C4-2B (cell line): Measurements from ENCODE around the gene ECI2.
A peak's percentile ranks its signal among the peaks of the same experiment; 100 is the strongest.
"Not testable (repeated sequence)": the region's sequence is repeated elsewhere in the genome, so short reads cannot be mapped to it uniquely, and the experiment has no call there.

Source experiments
- H3K27ac ChIP-seq: fragments of 450-650 bp; 2 replicates; pipeline ENCODE4 v1.5.1; 2017
- ZFX ChIP-seq: fragments of 450-650 bp; IDR thresholded peaks from 2 replicates; pipeline ENCODE4 v1.6.1; 2017
- TF ChIP-seq, protein P1 (sequence below): fragments of 450-650 bp; conservative IDR thresholded peaks from 2 replicates; pipeline ENCODE4 v1.5.1; 2017; ENCODE audit warnings: mild to moderate bottlenecking

The ECI2 gene

DNA sequence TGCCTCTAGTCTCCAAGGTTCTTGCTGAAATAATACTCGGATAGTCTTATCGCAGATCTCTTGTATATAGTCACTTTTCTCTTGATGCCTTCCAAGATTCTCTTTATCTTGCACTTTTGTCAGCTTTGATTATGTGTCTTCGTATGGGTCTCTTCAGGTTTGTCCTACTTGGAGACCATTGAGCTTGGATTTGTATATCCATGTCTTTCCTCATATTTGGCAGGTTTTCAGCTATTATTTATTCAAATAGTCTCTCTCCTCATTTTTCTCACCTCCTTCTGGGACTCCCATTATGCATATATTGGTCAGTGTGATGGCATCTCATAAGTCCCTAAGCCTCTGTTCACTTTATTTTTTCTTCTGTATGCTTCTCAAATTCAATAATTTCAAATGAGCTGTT is 23.0 kb downstream of the ECI2 start:
- H3K27ac ChIP-seq: no peak overlapping the region
- TF ChIP-seq, protein P1, sequence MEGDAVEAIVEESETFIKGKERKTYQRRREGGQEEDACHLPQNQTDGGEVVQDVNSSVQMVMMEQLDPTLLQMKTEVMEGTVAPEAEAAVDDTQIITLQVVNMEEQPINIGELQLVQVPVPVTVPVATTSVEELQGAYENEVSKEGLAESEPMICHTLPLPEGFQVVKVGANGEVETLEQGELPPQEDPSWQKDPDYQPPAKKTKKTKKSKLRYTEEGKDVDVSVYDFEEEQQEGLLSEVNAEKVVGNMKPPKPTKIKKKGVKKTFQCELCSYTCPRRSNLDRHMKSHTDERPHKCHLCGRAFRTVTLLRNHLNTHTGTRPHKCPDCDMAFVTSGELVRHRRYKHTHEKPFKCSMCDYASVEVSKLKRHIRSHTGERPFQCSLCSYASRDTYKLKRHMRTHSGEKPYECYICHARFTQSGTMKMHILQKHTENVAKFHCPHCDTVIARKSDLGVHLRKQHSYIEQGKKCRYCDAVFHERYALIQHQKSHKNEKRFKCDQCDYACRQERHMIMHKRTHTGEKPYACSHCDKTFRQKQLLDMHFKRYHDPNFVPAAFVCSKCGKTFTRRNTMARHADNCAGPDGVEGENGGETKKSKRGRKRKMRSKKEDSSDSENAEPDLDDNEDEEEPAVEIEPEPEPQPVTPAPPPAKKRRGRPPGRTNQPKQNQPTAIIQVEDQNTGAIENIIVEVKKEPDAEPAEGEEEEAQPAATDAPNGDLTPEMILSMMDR: no peak
- no peak for TF ChIP-seq ZFX

DNA sequence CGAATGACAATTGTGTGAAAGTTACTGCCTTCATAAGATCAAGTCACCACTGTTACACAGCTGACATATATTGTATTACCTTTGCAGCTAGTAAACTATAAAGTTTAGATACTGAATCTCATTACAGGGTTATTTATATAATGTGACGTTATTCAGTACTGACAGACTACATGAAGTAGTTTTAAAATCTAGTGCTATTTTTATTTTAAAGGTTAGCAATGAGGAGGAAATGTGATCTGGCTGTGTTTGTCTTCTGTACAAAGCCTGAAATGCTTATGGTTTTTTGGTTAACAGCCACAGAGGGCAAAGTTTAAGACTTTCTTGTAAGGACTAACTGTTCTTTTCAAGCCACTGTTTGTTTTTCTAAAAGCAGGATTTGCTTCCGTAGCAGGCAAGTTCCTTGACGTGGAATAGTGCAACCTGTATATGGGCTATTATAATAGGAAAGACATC is 26.0 kb downstream of the ECI2 start:
- H3K27ac ChIP-seq: not testable (repeated sequence)

DNA sequence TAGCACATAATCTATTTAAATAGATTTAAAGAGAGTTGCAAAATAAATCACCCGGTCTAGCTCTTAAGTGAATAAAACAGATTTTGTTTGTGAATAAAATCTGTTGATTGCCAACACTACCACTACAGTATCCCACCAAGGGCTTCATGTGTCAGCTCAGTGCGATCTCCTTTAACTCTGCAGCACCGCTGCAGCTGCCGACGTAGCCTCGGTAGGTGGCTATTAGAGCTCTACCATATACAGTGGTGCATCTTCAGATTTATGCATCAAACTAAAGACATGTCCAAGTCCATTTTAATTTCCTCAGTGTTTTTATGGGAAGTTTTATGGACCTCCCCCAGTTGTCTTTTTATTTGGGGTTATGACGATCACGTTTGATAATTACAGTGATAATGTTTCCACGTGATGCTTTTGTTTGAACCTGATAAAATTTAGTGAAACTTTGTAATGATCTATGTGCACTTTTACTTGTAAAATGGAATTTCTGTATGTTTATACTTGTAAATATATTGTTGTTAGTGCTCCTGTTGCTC is 26.7 kb downstream of the ECI2 start:
- no peak for TF ChIP-seq ZFX
- TF ChIP-seq, protein P1: no peak
- peak overlapping the region; percentile 63; the same call in 1 of the 2 replicates for H3K27ac ChIP-seq

DNA sequence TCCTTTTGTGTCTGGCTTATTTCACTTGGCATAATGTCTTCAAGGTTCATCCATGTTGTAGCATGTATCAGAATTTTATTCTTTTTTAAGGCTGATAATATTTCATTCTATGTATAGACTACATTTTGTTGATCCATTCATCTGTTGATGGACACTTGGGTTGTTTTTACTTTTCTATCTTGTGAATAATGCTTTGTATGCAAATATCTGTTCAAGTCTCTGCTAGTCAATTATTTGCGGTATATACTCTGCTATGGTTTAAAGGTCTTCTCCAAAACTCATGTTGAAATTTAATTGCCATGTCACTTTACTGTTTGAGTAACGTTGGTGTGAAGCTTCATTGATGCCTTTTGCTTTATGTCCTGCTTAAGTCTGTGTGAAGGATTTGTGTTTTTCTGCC is 27.5 kb downstream of the ECI2 start:
- TF ChIP-seq ZFX: no peak
- TF ChIP-seq, protein P1: no peak
- H3K27ac ChIP-seq: no peak overlapping the region

DNA sequence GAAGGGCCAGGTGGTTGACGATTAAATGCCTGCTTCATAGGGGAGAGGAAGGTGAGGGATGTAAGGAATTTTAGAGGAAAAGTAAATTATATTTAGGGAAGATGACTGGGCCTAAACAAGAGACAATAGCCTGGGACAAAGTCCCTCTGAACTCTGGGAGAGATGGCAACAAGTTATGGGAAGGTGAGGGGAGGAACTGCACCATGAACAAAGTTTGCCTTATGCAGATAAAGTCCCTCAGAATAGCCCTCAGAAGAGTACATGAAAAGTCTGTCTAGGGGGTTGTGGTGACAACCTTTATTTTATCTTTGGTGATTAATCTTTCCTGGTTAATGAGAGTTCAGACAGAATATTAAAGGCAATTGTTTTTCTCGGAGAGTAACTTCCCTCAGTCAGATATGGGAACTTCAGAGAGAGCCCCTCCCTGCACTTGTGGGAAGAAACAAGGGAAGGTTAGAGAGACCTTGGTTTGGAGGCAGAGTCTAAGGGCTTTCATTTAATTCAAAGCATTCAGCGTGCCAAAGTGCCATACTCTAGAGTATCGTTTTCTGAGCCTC is 29.3 kb downstream of the ECI2 start:
- H3K27ac ChIP-seq: no peak overlapping the region
- TF ChIP-seq ZFX: no peak
- TF ChIP-seq, protein P1: no peak

DNA sequence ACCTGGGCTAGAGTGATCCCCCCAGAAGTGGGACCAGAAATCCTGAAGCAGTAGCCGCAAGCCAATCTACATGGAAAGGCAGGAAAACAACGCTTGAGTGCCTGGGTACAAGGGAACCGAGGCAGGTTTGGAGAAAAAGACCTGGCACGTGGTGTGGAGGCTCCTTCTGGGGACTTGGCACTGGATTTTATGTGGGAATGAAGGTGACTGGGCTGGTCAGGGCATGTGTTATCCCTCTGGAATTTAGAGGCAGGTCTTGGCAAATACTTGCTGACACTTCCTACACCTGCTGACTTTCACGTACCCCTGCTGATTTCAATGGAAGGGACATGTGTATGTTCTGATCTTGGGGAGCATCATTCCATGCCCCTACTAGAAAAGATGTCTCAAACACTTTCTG is 31.4 kb downstream of the ECI2 start:
- peak overlapping the region; percentile 77 for H3K27ac ChIP-seq
- TF ChIP-seq ZFX: no peak
- TF ChIP-seq, protein P1: no peak

DNA sequence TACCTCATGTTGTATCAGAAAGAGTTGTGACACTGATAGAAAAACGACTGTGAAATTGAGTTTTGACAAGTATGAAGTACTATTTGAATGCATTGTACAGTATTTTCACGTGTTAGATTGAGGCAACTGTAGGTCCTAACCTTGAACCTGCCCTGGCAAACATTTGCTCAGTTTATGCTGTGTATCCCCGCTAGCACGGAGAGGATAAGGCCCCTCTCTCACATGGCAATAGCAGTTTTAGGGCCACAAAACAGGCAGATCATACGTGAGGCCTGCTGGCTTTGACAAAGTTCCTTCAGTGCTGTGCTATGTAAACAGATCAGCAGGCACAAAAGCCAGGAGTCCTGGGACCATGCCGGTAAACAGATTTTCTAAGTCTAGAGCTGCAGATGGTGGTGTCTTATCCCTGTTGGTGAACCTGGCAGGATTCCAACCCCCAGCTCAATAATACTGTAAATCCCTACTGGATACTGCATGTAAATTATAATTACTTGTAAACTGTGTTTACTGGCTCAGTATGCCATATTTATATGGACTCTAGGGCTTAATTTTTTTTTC is 32.6 kb downstream of the ECI2 start:
- TF ChIP-seq ZFX: peak; percentile 58
- TF ChIP-seq, protein P1: no peak
- peak overlapping the region; percentile 77 for H3K27ac ChIP-seq

DNA sequence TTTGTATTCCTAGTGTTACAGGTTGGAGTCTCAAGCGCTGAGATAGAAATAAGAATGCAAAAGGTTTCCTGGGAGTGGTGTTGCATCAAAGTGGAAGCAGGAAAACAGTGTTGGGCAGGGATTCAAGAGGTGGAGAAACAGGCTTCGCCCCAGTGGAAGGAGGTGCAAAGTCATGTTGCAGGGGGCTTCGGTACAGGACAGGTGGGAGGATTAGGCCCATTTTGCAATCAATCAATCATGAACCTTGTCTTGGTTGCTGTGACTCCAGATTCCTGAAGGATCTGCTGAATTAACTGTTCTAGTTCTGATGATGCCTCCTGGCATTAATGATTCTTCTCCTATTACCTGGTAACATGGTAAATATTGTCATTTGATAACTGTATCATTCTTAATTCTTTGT is 34.1 kb downstream of the ECI2 start:
- TF ChIP-seq ZFX: no peak
- TF ChIP-seq, protein P1: no peak
- no peak overlapping the region for H3K27ac ChIP-seq
